Right lobe of liver (tissue), 4 donors: Measurements from ENCODE around the gene CCDC167.

Experiments used
- CTCF ChIP-seq, 4 donors: fragments of 200-600 bp in 3 of 4; fragments of 450-650 bp in 1 of 4; IDR thresholded peaks; one replicate each; pipeline versions ENCODE4 v1.5.1 to v1.8.0; 2016 to 2022; ENCODE audit warnings: antibody characterized with exemption in 4 of 4, mild to moderate bottlenecking in 2 of 4
- POLR2A ChIP-seq: fragments of 450-650 bp; IDR thresholded peaks from one replicate; pipeline ENCODE4 v1.6.1; 2017; ENCODE audit warnings: antibody characterized with exemption, mild to moderate bottlenecking
- donor health status: DM: no; HTN: no; CAD: no.
- donor health status: DM: no; HTN: no; CAD: no.
- donor health status: DM: no; HTN: yes; CAD: no.

GRCh38 chr6:37535428-37535758 lies 35.7 kb upstream of the CCDC167 start:
- TF ChIP-seq POLR2A (no peak), CTCF (IDR thresholded peaks at IDR 0.05) (no peak)
